Ishikawa (cell line): ENCODE results near the gene KAT6B.

ENCODE experiments used
- MAX ChIP-seq: IDR thresholded peaks from 2 replicates; pipeline ENCODE4 v1.6.1; 2012
- TAF1 ChIP-seq: IDR thresholded peaks from 2 replicates; pipeline ENCODE4 v1.6.1; 2012; ENCODE audit warnings: low read depth, mild to moderate bottlenecking

DNA sequence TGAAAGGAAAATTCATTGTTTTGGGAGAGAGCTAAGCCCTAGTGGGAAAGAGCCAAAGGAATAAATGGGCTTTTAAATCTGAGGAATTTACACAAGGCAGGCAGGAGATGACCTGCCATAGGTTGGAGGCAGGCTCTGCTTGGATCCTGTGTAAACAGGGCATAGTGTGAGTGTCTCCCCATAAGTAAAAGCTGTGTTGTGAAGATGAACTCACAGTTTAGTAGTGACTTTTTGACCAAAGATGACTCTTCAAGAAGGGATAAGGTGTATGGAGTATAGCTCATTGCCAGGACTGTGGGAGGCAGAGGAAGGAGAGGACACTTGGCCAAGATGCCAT is 63.2 kb downstream of the KAT6B start:
- TF ChIP-seq MAX (no peak), TAF1 (no peak)
